ENCODE measurements around the gene CELF3.
A peak's percentile ranks its signal among the peaks of the same experiment; 100 is the strongest.
"Not testable (repeated sequence)": the region's sequence is repeated elsewhere in the genome, so short reads cannot be mapped to it uniquely, and the experiment has no call there.

The CELF3 gene

GRCh38 chr1:151716771-151717631 is at the start of gene CELF3:
Gene CELF3, minus strand, starts transcription at chr1:151716803. Its CDS starts 783 bp downstream, at chr1:151716020.
- DNase-seq (ENCODE audit: low spot score), result peak; percentile 43

- DNase-seq (ENCODE audit: low spot score), result no peak
Observed at GRCh38 chr1:151763990-151764389, 47.4 kb upstream of the CELF3 start.

GRCh38 chr1:151762941-151763921 is 46.6 kb upstream of the CELF3 start, which contains the start of gene MRPL9:
Gene MRPL9, minus strand, starts transcription at chr1:151763496. Its CDS starts 17 bp downstream, at chr1:151763479.
- peak; percentile 71 for DNase-seq (ENCODE audit: low spot score)

GRCh38 chr1:151760597-151761385 is 44.2 kb upstream of the CELF3 start:
- DNase-seq (ENCODE audit: low spot score), result no peak

- no peak for DNase-seq (ENCODE audit: low spot score)
Observed at GRCh38 chr1:151759241-151759640, 42.6 kb upstream of the CELF3 start.

GRCh38 chr1:151756291-151756690 is 39.7 kb upstream of the CELF3 start:
- no peak for DNase-seq (ENCODE audit: low spot score)

GRCh38 chr1:151741516-151741915 is 24.9 kb upstream of the CELF3 start:
- DNase-seq (ENCODE audit: low spot score), result no peak

GRCh38 chr1:151739590-151740355 is 23.2 kb upstream of the CELF3 start:
- no peak for DNase-seq (ENCODE audit: low spot score)

GRCh38 chr1:151737479-151737878 is 20.9 kb upstream of the CELF3 start:
- DNase-seq (ENCODE audit: low spot score), result no peak

- no peak for DNase-seq (ENCODE audit: low spot score)
Observed at GRCh38 chr1:151737026-151737425, 20.4 kb upstream of the CELF3 start.

- DNase-seq (ENCODE audit: low spot score), result not testable (repeated sequence)
Observed at GRCh38 chr1:151733995-151734394, 17.4 kb upstream of the CELF3 start.

GRCh38 chr1:151733126-151733525 is 16.5 kb upstream of the CELF3 start:
- no peak for DNase-seq (ENCODE audit: low spot score)

GRCh38 chr1:151729966-151730291 is 13.3 kb upstream of the CELF3 start:
- no peak for DNase-seq (ENCODE audit: low spot score)

GRCh38 chr1:151729157-151729965 is 12.8 kb upstream of the CELF3 start:
- no peak for DNase-seq (ENCODE audit: low spot score)

- peak; percentile 37 for DNase-seq (ENCODE audit: low spot score)
Observed at GRCh38 chr1:151728151-151729054, 11.8 kb upstream of the CELF3 start.

GRCh38 chr1:151723726-151724370 is 7.2 kb upstream of the CELF3 start:
- no peak for DNase-seq (ENCODE audit: low spot score)

GRCh38 chr1:151721788-151722510 is 5.3 kb upstream of the CELF3 start:
- no peak for DNase-seq (ENCODE audit: low spot score)
